BE2C (cell line): ENCODE results near the gene CLN5.
"Not testable (repeated sequence)": the region's sequence is repeated elsewhere in the genome, so short reads cannot be mapped to it uniquely, and the experiment has no call there.

Experiments used
- DNase-seq: peaks from one replicate; pipeline ENCODE4 v3.0.0-alpha.2; 2020
- H3K27me3 ChIP-seq: fragments of 250-450 bp; sonication (Bioruptor Pico); 2 replicates; pipeline ENCODE4 v1.5.1; 2020; ENCODE audit warnings: mild to moderate bottlenecking
- H3K36me3 ChIP-seq: fragments of 250-450 bp; sonication (Bioruptor Pico); 2 replicates; pipeline ENCODE4 v1.5.1; 2020; ENCODE audit warnings: mild to moderate bottlenecking
- H3K4me1 ChIP-seq: fragments of 250-450 bp; sonication (Bioruptor Pico); 2 replicates; pipeline ENCODE4 v1.5.1; 2020
- H3K4me3 ChIP-seq: 2 replicates; pipeline ENCODE4 v1.5.1; 2011; ENCODE audit warnings: low read depth, low read length
- H3K9me3 ChIP-seq: fragments of 250-450 bp; sonication (Bioruptor Pico); 2 replicates; pipeline ENCODE4 v1.5.1; 2020
- CTCF ChIP-seq: IDR thresholded peaks from 2 replicates; pipeline ENCODE4 v1.5.1; 2012; ENCODE audit warnings: mild to moderate bottlenecking, low read depth, low read length

CLN5 gene

GRCh38 chr13:77009011-77009410 is 17.1 kb downstream of the CLN5 start:
- TF ChIP-seq CTCF = no peak

GRCh38 chr13:77009719-77010118 is 17.8 kb downstream of the CLN5 start:
- DNase-seq, H3K4me1 ChIP-seq, H3K27me3 ChIP-seq, H3K4me3 ChIP-seq, H3K9me3 ChIP-seq: not testable (repeated sequence)
- peaks cover 72% of the 10 kb centered on the region for H3K36me3 ChIP-seq

More at GRCh38 chr13:77009011-77009410, 17.1 kb downstream of the CLN5 start:
- no peak for DNase-seq
- no peaks in the 10 kb centered on the region for H3K27me3 ChIP-seq
- H3K36me3 ChIP-seq = peaks cover 68% of the 10 kb centered on the region
- H3K4me1 ChIP-seq = no peaks in the 10 kb centered on the region
- no peak overlapping the region for H3K4me3 ChIP-seq
- H3K9me3 ChIP-seq = peaks cover 2% of the 10 kb centered on the region; the same call in 1 of the 2 replicates

- no peak for DNase-seq
- peaks cover 85% of the 10 kb centered on the region for H3K36me3 ChIP-seq
- TF ChIP-seq CTCF = no peak
These were observed 22.1 kb downstream of the CLN5 start for GRCh38 chr13:77013853-77014542.

GRCh38 chr13:77014906-77015685 is 23.2 kb downstream of the CLN5 start:
- Histone ChIP-seq H3K4me3 (no peak overlapping the region), H3K9me3 (no peaks in the 10 kb centered on the region), H3K4me1 (no peaks in the 10 kb centered on the region; the same call in 1 of the 2 replicates), H3K36me3 (peaks cover 74% of the 10 kb centered on the region), H3K27me3 (no peaks in the 10 kb centered on the region)
- no peak for TF ChIP-seq CTCF
- DNase-seq = no peak

More at GRCh38 chr13:77013853-77014542, 22.1 kb downstream of the CLN5 start:
- Histone ChIP-seq H3K27me3 (no peaks in the 10 kb centered on the region), H3K4me3 (no peak overlapping the region), H3K4me1 (no peaks in the 10 kb centered on the region), H3K9me3 (peaks cover 2% of the 10 kb centered on the region; the same call in 1 of the 2 replicates)

DNA sequence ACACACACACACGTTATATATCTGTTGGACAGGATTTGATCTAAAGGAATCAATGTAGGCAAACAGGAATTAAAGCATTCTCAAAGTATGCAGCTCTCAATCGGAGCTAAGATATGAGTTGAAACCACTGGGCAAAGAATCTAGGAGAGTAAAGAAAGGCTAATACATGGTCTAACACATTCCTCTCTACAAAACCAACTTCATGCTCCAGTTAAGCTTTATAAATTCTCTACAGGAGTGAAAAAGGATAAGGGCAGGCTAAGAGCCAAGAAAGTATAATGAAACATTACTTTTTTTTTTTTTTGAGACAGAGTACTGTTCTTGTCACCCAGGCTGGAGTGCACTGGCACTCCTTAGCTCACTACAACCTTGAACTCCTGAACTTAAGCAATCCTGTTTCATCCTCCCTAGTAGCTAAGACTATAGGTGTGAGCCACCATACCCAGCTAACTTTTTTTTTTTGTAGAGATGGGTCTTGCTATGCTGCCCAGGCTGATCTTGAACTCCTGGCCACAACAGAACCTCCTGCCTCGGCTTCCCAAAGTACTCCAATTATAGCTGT is 24.5 kb downstream of the CLN5 start:
- no peaks in the 10 kb centered on the region for H3K9me3 ChIP-seq
- no peaks in the 10 kb centered on the region for H3K27me3 ChIP-seq
- no peak for TF ChIP-seq CTCF
- H3K36me3 ChIP-seq = peaks cover 67% of the 10 kb centered on the region
- no peak for DNase-seq
- H3K4me1 ChIP-seq = no peaks in the 10 kb centered on the region; the same call in 1 of the 2 replicates
- no peak overlapping the region for H3K4me3 ChIP-seq

- no peak overlapping the region for H3K4me3 ChIP-seq
- peaks cover 65% of the 10 kb centered on the region for H3K36me3 ChIP-seq
- H3K27me3 ChIP-seq = no peaks in the 10 kb centered on the region
- no peaks in the 10 kb centered on the region; the same call in 1 of the 2 replicates for H3K4me1 ChIP-seq
- peak; percentile 14; the same call in 1 of the 2 replicates for TF ChIP-seq CTCF
- H3K9me3 ChIP-seq = no peaks in the 10 kb centered on the region
- no peak for DNase-seq
These were observed 25.2 kb downstream of the CLN5 start for GRCh38 chr13:77016888-77017623.
